CMK (cell line): ENCODE data around the gene C1orf122.

Source experiments
- DNase-seq: peaks from one replicate; pipeline ENCODE4 v3.0.0-alpha.2; 2010; ENCODE audit warnings: low read depth

The C1orf122 gene

DNA sequence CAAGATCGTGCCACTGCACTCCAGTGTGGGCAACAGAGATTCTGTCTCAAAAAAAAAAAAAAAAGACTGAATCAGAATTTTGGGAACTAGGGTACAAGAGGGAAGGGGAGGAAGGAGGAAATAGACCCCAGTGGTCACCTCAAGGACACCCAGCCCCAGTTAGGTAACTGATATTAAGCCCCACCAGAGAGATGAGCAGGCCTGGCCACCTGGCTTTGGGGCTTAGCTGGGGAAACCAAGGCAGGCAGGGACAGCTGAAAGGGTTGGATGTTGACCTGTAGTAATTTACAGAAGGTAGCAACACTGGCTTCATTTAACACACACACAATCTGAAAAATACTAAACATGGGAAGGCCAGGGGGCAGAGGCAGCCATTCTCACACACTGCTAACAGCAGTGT is 5.2 kb upstream of the C1orf122 start:
- DNase-seq = no peak

DNA sequence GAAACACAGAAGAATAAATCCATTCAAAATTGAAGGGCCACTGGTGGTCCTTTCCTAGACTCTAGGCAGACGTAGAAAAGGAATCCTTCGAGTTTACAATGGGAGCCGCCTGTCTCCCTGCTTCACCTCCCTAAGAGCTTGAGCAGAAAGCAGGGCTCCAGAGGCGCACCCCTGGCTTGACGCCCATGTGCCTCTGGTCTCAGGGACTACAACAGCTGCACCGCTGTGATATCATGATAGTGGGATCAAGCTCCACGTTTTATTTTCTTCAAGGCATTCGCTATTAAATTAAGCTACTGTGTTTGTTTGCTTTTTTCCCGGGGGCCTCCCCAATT is 403 bp upstream of the C1orf122 start:
- no peak for DNase-seq

DNA sequence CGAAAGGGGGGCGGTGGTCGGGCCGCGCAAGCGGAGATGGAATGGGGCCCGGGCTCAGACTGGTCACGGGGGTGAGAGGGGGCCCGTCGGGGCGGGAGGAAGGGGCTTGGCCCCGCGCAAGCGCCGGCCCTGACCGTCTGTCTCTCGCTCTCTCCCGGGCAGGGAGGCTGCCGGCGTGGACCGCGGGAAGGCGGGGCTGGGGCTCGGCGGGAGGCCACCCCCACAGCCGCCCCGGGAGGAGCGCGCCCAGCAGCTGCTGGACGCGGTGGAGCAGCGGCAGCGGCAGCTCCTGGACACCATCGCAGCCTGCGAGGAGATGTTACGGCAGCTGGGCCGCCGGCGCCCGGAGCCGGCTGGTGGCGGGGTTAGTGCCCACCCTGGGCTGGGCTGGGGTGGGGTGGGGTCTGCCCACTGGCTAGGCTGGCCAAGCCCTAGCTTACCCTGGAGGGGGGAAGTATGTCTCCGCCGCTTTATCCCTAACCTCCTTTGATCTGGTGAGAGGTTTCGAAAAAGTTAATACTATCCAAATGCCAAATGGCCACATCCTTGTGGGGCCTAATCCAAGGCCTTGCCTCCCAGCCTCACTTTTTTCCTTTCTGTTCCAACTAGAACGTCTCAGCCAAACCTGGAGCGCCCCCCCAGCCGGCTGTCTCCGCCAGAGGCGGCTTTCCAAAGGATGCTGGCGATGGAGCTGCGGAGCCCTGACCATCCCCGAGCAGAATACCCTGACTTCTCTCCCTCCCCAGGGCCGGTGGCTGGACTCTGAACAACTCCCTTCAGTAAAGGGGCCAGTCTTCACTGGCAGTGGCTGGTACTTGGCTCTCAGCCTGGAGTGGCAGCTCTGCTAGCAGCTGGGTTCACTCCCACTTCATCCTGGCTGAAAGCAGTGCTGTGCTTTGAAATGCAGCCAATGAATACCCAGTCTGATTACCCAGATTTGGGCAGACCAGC is 1.1 kb downstream of the C1orf122 start:
- DNase-seq = no peak

DNA sequence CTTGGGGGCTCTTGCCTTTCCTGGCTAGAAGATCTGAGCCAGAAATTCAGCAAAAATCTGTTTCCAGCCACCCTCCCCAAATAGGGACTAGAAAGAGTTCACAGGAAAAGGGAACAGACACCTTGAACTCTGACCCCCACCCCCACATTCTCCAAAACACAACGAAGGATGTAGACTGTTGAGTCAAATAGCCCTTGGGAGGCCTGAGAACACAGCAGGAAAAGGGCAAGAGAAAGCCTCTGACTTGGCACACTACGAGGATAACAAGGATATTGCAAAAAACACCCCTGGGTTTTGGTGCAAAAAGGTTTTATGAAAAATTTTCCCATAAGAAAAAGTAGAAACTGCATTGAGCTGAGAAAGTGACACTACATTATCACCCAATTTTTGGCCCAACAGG is 2.4 kb downstream of the C1orf122 start:
- no peak for DNase-seq

DNA sequence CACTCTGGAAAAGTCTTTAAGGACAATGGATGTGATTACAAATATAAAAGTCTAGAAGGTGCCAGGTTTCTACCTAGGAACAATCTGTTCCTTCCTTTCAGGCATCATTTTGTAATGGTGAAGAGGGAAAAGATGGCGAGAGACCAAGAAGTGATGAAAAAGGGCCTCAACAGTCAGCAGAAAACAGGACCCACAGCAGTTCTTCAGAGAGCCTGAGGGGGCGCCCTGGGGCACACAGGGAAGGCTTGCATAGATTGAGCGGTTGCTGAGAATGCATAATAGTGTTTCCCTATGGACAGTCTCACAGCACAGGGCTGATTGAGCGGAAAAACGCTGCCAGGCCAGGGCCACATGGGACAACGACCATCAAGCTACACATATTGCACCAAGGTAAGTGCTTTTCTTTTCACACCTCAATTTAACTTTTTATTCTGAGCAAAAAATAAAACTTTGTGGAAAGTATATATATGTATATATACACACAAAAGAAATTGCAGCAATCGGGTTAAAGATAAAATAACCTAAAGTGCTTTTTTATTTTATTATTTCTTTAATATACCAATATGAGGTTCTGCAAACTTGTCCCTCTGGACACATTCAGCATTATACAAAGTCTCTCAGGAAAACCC is 3.6 kb downstream of the C1orf122 start:
- no peak for DNase-seq

DNA sequence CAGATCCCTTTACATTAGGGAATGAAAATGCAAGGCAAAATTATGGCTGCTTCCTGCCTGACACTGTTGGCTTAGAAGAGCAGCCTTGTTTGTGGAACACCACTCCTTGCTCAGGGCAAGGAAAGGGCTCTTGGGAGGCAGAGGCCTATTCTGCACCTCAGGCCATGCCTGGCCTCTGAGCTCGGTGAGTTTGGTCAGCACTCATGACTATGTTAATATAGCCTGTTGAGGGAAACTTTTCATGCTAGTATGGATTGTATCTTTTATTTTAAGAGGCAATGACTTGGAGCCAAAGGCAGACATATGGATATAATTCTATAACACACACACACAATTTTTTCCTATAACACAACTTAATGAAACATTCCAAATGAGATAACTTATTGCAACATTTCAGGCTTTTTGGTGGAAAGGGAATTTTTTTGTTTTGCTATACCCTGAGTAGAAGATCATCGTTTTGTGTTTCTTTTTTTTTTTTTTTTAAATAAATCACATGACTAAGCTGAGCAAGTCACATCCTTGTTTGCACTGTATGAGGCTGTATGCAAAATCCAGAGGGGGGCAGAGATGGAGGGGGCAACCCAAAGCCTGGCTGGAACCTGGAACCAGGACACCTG is 6.0 kb downstream of the C1orf122 start:
- DNase-seq = no peak

DNA sequence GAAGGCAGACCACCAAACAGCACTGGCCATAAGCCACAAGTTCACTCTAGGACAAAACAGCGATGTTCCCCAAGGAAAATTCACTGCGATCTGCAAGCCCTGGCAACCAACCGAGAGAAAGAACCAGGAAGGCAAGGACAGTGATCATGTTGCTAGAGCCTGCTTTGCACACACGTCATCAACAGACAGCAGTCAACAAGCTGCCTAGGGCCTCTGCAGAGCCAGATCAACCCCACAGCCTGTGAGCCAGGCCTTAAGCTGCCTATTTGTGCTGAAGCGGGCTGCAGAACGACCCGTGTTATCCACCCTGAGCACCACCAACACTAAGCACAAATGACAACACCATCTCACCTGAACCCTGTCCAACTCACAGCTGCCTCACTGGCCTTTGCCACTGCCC is 6.7 kb downstream of the C1orf122 start:
- no peak for DNase-seq

DNA sequence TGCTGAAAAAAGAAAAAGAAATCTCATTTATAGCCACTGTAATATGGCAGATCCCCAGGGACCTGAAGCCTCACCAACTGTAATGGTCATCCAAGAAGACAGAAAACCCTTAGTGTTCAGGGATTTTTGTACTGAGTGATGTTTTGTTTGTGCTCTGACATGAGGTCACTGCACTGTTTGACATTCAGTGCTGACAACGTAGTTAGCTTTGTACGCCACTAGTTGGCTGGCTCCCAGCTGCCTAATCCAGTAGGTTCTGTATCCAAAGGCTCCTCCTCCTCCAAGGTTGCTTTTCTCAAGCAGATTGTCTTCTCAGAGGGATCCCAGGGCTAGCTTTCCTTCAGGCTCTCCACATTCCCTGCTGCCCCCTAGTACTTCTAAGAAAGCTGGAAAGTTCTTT is 9.9 kb downstream of the C1orf122 start:
- no peak for DNase-seq

DNA sequence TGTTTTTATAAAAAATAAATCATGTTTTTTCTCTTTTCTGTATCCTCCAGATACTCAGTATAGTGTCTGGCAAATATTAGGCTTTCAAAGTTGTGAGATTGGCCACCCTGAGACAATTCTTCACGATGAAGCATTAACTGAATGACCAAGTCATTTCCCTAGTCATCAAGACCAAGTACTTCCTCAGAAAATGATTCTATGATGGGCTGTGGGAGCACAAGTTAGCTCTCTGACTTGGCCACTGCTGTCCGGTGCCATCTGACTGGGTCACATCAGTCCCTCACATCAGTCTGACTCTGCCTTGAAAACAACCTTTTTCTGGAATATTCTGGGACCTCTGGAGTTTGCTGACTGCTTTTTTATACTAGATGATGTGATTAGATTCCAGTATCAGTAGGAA is 13.9 kb downstream of the C1orf122 start:
- no peak for DNase-seq

DNA sequence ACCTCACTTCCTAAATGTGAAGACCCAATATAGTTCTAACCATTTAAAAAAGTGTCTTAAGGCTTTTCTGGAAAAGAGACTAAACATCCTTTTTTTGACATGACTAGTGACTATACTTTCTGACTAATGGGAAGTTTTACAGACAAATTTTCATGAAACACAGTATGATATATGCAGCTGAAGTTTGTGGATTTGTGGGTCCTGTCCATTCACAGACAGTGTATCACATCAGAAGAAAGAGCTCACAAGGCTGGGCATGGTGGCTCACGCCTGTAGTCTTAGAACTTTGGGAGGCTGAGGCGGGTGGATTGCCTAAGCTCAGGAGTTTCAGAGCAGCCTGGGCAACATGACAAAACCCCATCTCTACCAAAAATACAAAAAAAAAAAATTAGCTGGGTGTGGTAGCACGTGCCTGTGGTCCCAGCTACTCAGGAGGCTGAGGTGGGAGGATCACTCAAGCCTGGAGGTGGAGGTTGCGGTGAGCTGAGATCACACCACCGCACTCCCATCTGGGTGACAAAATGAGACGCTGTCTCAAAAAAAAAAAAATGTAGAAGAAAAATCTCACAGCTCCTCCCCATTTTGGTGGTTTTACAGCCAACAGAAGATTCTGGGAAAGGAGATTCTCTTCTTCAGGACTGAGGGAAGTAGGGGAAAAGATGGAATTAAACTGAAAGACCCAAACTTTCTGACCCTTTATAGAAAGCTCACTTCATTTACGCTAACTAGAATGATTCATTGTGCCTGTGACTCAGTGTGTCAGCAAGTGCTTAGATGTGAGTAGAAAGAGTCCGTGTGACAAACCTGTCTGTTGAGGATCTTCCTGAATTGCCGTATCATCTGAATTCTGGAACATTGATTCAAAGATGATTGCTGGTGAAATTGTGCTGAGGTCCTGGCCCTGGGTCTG is 15.6 kb downstream of the C1orf122 start:
- DNase-seq = no peak

DNA sequence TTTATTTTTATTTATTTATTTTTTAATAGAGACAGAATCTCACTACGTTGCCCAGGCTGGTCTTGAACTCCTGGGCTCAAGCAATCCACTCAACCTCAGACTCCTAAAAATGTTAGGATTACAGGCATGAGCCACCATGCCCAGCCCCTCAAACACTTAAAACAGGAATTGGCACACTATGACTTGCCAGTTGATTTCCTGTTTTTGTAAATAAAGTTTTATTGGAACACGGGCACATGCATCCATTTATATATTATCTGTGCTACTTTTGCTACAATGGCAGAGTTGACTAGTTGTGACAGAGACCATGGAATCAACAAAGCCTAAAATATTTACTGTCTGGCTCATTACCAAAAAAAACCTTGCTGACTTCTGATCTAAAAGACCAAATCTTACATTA is 16.4 kb downstream of the C1orf122 start:
- no peak for DNase-seq

DNA sequence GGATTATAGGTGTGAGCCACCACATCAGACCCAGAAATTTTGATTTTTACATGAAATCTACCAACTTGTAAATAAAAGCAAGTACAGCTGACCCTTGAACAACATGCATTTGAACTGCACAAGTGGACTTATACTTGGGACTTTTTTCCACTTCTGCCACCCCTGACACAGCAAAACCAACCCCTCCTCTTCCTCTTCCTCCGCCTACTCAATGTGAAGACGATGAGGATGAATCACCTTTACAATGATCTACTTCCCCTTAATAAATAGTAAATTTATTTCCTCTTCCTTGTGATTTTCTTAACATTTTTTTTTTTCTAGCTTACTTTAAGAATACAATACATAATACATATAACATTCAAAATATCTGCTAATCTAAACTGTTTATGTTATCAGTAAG is 17.9 kb downstream of the C1orf122 start:
- no peak for DNase-seq

DNA sequence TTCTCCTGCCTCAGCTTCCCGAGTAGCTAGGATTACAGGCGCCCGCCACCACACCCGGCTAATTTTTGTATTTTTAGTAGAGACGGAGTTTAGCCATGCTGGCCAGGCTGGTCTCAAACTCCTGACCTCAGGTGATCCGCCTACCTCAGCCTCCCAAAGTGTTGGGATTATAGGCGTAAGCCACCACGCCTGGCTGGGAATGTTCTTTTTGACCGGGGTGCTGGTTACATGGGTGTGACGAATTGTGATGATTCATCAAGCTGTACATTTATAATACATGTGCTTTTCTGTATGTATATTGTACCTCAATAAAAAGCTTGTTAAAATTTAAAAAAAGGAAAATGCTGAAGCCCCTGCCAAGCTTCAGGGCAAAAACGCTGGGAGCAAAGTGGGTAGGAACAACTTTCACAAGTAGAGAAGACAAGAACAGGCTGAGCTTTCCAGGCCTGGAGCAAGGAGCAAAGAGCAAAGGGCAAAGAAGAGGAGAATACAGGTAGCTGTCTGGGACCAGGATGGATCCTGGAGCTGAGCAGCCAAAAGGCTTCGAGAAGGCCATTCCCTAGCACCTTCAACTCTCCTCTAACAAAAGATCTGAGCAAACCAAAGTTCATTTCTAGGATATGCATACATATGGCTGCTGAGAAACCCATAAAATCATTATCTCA is 21.0 kb downstream of the C1orf122 start:
- DNase-seq = no peak

DNA sequence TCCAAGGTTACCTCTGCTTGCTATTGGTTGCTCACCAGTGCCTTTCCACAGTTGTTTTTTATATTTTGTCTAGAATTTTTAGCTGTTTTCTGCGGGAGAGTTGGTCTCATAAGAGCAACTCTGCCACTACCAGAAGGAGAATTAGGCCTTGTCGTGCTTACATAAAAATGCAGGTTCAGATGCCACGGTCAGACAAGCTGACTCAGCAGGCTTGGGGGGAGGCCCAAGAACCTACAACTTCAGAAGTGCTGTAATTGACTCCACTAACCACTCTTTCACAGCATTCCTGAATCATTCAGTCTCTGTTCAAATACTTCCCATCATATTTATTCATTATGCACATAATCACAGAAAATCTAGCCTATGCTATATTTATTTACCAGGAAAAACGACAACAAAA is 23.5 kb downstream of the C1orf122 start:
- no peak for DNase-seq

DNA sequence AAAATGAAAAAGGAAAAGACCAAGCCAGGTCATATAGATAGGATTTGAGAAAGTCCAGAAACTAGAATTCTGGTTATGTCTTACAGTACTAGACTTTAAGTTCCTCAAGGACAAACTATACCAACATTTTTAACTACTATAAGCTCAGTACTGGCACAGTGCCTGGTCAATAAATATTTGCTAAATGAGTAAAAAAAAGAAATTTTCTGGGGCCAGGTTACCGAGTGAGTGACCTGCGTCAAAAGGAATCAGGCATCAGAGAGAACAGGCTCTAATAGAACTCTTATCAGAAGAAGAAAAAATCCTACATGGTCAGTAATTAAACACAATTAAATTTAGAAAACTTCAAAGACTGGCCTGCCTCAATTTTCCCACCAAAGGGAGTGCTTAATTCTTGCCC is 24.2 kb downstream of the C1orf122 start:
- DNase-seq = no peak

DNA sequence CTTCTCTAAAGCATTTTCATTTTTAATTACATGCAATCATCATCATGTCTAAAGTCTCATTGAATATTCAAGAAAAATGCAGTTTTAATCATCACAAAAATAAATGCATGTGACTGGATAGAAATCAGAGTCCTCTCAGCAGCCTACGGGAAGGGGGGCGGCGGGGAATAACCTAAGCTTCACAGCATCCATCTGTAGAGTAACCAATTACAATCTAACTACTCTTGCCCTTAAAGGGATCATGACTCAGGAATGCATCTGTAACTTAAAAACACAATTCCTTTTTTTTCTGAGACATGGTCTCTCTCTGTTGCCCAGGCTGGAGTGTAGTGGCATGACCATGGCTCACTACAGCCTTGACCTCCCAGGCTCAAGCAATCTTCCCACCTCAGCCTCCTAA is 29.2 kb downstream of the C1orf122 start:
- no peak for DNase-seq

DNA sequence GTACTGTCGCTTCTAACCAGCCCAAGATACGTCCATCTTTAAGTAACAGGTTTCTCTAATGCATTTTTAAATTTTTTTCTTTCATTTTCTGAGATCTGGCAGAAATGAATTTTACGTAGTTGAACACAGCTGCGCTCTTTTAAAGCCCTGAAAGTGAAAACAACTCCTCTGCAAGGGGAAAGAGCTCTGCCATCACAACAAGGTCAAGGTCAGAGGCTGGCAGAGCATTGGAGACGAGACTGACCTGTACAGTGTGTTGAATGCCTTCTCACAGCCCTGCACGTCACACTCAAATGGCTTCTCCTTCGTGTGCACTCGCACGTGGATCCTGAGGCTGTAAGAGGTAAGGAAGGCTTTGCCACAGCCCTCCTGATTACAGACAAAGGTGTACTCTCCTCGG is 32.1 kb downstream of the C1orf122 start:
- no peak for DNase-seq

DNA sequence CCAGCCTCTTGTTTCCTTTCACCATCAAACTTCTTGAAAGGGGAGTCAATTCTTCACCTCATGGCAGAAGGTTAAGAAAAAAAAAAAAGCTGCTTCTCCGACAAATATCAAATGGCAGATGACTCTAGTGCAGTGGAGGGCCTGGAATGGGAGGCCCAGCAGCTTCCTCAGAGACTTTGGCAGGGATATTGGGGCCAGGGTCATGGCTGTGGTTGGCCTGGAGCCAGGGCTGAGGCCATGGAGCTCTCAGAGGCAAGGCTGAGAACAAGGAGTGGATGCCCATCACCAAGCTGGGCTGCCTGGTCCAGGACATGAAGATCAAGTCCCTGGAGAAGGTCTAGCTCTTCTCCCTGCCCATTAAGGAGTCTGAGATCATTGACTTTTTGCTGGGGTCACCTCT is 33.1 kb downstream of the C1orf122 start:
- DNase-seq = no peak

DNA sequence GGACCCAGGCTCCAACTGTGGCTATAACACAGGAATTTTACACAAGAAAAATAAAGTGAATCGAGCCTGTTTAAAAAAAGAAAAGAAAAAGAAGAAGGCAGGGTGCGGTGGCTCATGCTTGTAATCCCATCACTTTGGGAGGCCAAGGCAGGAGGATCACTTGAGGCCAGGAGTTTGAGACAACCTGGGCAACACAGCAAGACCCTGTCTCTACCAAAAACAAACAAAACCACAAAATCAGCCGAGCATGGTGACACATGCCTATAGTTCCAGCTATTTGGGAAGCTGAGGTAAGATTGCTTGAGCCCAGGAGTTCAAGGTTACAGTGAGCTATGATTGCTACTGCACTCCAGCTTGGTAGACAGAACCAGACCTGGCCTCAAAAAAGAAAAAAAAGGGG is 34.1 kb downstream of the C1orf122 start:
- DNase-seq = no peak

DNA sequence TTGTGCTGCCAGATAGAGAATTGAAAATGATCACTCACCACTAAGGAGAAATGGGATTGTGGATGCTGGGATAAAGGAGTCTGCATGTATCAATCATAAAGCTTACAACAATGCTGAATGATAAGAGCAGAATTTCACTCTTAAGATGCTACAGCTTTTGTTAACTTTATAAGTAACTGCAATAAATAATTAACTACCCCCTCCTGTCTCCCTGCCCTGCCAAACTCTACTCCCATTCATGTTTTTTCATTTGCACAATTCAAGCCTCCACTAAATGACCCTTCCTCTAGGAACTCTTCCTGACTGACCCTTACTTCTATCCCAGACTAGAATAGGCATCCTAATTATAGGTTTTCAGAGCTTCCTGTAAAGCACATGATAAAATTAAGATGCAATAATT is 36.9 kb downstream of the C1orf122 start:
- no peak for DNase-seq

DNA sequence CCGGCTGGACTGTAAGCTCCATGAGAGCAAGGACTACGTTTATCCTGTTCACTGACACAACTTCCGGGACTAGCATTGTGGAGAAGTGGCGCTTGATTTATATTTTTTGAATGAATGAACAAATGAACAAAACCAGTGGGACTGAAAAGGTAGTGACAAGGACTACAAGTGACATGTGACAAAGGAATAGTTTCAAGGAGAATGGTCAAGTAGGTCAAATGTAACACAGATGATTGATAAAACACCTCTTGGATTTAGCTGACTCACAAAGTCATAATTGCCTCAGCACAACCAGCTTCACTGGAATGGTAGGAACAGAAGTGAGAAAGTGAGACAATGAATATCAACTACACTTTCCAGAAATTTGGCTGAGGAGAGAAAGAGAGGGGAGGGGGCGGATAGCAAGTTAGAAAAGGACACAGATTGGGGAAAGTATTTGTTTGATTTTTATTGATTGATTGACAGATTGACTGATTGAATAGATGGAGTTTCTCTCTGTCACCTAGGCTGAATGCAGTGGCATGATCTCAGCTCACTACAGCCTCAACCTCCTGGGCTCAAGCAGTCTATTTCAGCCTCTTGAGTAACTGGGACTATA is 37.6 kb downstream of the C1orf122 start:
- no peak for DNase-seq
